WTC11 (cell line): ENCODE data around the gene SOX6. TPM values are rescaled to one million over a fixed set of nuclear protein-coding genes. Genes with fewer than 3 reads are reported as not detected.

Experiments
- ATAC-seq: fragments of 200-7000 bp; cut with Tn5 transposase; 2 replicates; pipeline ENCODE4 v1.10.0; 2021; ENCODE audit warnings: mild to moderate bottlenecking, moderate library complexity
- CTCF ChIA-PET: fragments of 300-600 bp; sonication (Branson Sonifier 250); formaldehyde crosslinking; loops from one replicate; lab custom pipeline; 2021; ENCODE audit warnings: antibody characterized with exemption; lab: Charles Lee
- POLR2A ChIA-PET: fragments of 350-600 bp; sonication (Branson Sonifier 250); formaldehyde crosslinking; loops from one replicate; lab custom pipeline; 2021; ENCODE audit warnings: antibody characterized with exemption; lab: Charles Lee
- DNase-seq: peaks from one replicate; pipeline ENCODE4 v3.0.0; 2021; ENCODE audit warnings: low spot score
- H3K27ac Mint-ChIP-seq: 2 replicates; pipeline ENCODE4 v1.8.0; 2021; ENCODE audit warnings: mixed read lengths
- H3K27me3 Mint-ChIP-seq: 2 replicates; pipeline ENCODE4 v1.8.0; 2021; ENCODE audit warnings: low read depth, mild to moderate bottlenecking, moderate library complexity, mixed read lengths
- H3K36me3 Mint-ChIP-seq: 2 replicates; pipeline ENCODE4 v1.8.0; 2021; ENCODE audit warnings: mixed read lengths
- H3K4me1 Mint-ChIP-seq: 2 replicates; pipeline ENCODE4 v1.8.0; 2022; ENCODE audit warnings: mixed read lengths
- H3K4me3 Mint-ChIP-seq: 2 replicates; pipeline ENCODE4 v1.8.0; 2021; ENCODE audit warnings: mild to moderate bottlenecking, moderate library complexity, mixed read lengths
- H3K9me3 Mint-ChIP-seq: 2 replicates; pipeline ENCODE4 v1.8.0; 2021; ENCODE audit warnings: mixed read lengths
- ATF1 ChIP-seq: sonication (generic); formaldehyde crosslinking; IDR thresholded peaks from 2 replicates; pipeline ENCODE4 v1.8.1; 2023; ENCODE audit warnings: mild to moderate bottlenecking, moderate library complexity, missing genetic modification reagents
- CTCF ChIP-seq: fragments of 200-600 bp; IDR thresholded peaks from 2 replicates; pipeline ENCODE4 v1.8.0; 2022; ENCODE audit warnings: antibody characterized with exemption
- E2F4 ChIP-seq: sonication (generic); formaldehyde crosslinking; IDR thresholded peaks from 2 replicates; pipeline ENCODE4 v1.8.1; 2022; ENCODE audit warnings: low read depth, mild to moderate bottlenecking, moderate library complexity, missing genetic modification reagents, borderline replicate concordance
- EMX1 ChIP-seq: fragments of 250-450 bp; sonication (Bioruptor Pico); IDR thresholded peaks from 2 replicates; pipeline ENCODE4 v1.8.0; 2021; ENCODE audit warnings: mild to moderate bottlenecking
- ERG ChIP-seq: fragments of 250-450 bp; sonication (Bioruptor Pico); IDR thresholded peaks from 2 replicates; pipeline ENCODE4 v1.8.0; 2021; ENCODE audit warnings: mild to moderate bottlenecking
- ETV6 ChIP-seq: sonication (generic); formaldehyde crosslinking; IDR thresholded peaks from 2 replicates; pipeline ENCODE4 v1.8.1; 2022; ENCODE audit warnings: mild to moderate bottlenecking, missing genetic modification reagents
- FOXP1 ChIP-seq: sonication (generic); formaldehyde crosslinking; IDR thresholded peaks from 2 replicates; pipeline ENCODE4 v1.8.0; 2022; ENCODE audit warnings: missing genetic modification reagents, mild to moderate bottlenecking, moderate library complexity, borderline replicate concordance
- HMGXB4 ChIP-seq: sonication (generic); formaldehyde crosslinking; IDR thresholded peaks from 2 replicates; pipeline ENCODE4 v1.8.1; 2023; ENCODE audit warnings: mild to moderate bottlenecking, moderate library complexity, missing genetic modification reagents
- IRF2 ChIP-seq: sonication (generic); formaldehyde crosslinking; IDR thresholded peaks from 2 replicates; pipeline ENCODE4 v1.8.0; 2022; ENCODE audit warnings: low read depth, missing genetic modification reagents, borderline replicate concordance
- KAT7 ChIP-seq: sonication (generic); formaldehyde crosslinking; IDR thresholded peaks from 2 replicates; pipeline ENCODE4 v1.8.1; 2023; ENCODE audit warnings: missing genetic modification reagents, mild to moderate bottlenecking, borderline replicate concordance
- MAX ChIP-seq: sonication (generic); formaldehyde crosslinking; IDR thresholded peaks from 2 replicates; pipeline ENCODE4 v1.8.0; 2022; ENCODE audit warnings: mild to moderate bottlenecking, missing genetic modification reagents
- SMAD4 ChIP-seq: sonication (generic); formaldehyde crosslinking; IDR thresholded peaks from 2 replicates; pipeline ENCODE4 v1.8.0; 2022; ENCODE audit warnings: mild to moderate bottlenecking, missing genetic modification reagents
- SP1 ChIP-seq: sonication (generic); formaldehyde crosslinking; conservative IDR thresholded peaks from 2 replicates; pipeline ENCODE4 v1.8.1; 2022; ENCODE audit warnings: missing genetic modification reagents
- USF1 ChIP-seq: sonication (generic); formaldehyde crosslinking; IDR thresholded peaks from 2 replicates; pipeline ENCODE4 v1.8.0; 2022; ENCODE audit warnings: mild to moderate bottlenecking, missing genetic modification reagents
- ZBTB43 ChIP-seq: sonication (generic); formaldehyde crosslinking; IDR thresholded peaks from 2 replicates; pipeline ENCODE4 v1.8.1; 2023; ENCODE audit warnings: mild to moderate bottlenecking, missing genetic modification reagents
- ZNF263 ChIP-seq: sonication (generic); formaldehyde crosslinking; IDR thresholded peaks from 2 replicates; pipeline ENCODE4 v1.8.1; 2022; ENCODE audit warnings: low read depth, mild to moderate bottlenecking, moderate library complexity, missing genetic modification reagents
- ZNF281 ChIP-seq: sonication (generic); formaldehyde crosslinking; IDR thresholded peaks from 2 replicates; pipeline ENCODE4 v1.8.0; 2023; ENCODE audit warnings: mild to moderate bottlenecking, missing genetic modification reagents
- ZNF532 ChIP-seq: fragments of 250-450 bp; sonication (Bioruptor Pico); IDR thresholded peaks from 2 replicates; pipeline ENCODE4 v1.9.0; 2021; ENCODE audit warnings: mild to moderate bottlenecking, borderline replicate concordance
- total RNA-seq: library from RNA; stranded (reverse); gene quantifications from 3 replicates; pipeline ENCODE4 v1.2.3, GENCODE V29; 2021

SOX6 gene
- total RNA-seq, 1 experiment from 2014 or later = 0.13 TPM

- H3K9me3 Mint-ChIP-seq = peaks cover 7% of the 10 kb centered on the region
- TF ChIP-seq USF1 (CRISPR knock-in tag) (0 out of 2 replicates have a peak, but pooled peaks have one; percentile 23), E2F4 (CRISPR knock-in tag) (no peak), ZBTB43 (CRISPR knock-in tag) (no peak), FOXP1 (CRISPR knock-in tag) (peak; percentile 46; the same call in 1 of the 2 replicates), ZNF532 (CRISPR knock-in tag) (no peak), SMAD4 (CRISPR knock-in tag) (no peak), HMGXB4 (CRISPR knock-in tag) (peak; percentile 78), ZNF281 (CRISPR knock-in tag) (no peak), EMX1 (CRISPR knock-in tag) (no peak), ZNF263 (CRISPR knock-in tag) (no peak), IRF2 (CRISPR knock-in tag) (no peak), ERG (CRISPR knock-in tag) (no peak; the same call in 1 of the 2 replicates), CTCF (peak; percentile 99), MAX (CRISPR knock-in tag) (peak; percentile 37; the same call in 1 of the 2 replicates), ETV6 (CRISPR knock-in tag) (no peak), SP1 (0 out of 2 replicates have a peak, but pooled peaks have one; percentile 14), KAT7 (CRISPR knock-in tag) (no peak), ATF1 (CRISPR knock-in tag) (no peak)
- no peak overlapping the region for H3K4me3 Mint-ChIP-seq
- POLR2A ChIA-PET = interaction anchor here (0.6 kb wide), 1 partner anchor 672 kb away, joined by 3 read pairs; no protein-coding TSS in a partner anchor
- no peaks in the 10 kb centered on the region for H3K36me3 Mint-ChIP-seq
- peaks cover 29% of the 10 kb centered on the region for H3K27me3 Mint-ChIP-seq
- DNase-seq = peak; percentile 82
- peak; percentile 87 for ATAC-seq
- peaks cover 3% of the 10 kb centered on the region for H3K4me1 Mint-ChIP-seq
- H3K27ac Mint-ChIP-seq = no peak overlapping the region
- CTCF ChIA-PET = interaction anchor here (0.6 to 1.5 kb wide), 40 partner anchors 8 to 672 kb away, joined by 3 to 20 read pairs (median 3); no protein-coding TSS in a partner anchor
Measured at GRCh38 chr11:15941206-15941770, 415.1 kb downstream of the SOX6 start.
